NCI-H69 (cell line): Measurements from ENCODE around the gene RAB12.
"Not testable (repeated sequence)": the region's sequence is repeated elsewhere in the genome, so short reads cannot be mapped to it uniquely, and the experiment has no call there.

Experiments used
- DNase-seq: peaks from one replicate; lab custom pipeline; 2025; lab: John Stamatoyannopoulos, UW

The RAB12 gene

DNA sequence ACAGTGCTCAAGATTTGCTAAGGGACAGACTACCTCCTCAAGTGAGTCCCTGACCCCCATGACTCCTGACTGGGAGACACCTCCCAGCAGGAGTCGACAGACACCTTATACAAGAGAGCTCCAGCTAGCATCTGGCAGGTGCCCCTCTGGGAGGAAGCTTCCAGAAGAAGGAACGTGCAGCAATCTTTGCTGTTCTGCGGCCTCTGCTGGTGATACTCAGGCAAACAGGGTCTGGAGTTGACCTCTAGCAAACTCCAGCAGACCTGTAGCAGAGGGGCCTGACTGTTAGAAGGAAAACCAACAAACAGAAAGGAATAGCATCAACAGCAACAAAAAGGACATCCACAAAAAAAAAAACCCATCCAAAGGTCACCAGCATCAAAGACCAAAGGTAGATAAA, 38.1 kb downstream of the RAB12 start:
- DNase-seq, result not testable (repeated sequence)

DNA sequence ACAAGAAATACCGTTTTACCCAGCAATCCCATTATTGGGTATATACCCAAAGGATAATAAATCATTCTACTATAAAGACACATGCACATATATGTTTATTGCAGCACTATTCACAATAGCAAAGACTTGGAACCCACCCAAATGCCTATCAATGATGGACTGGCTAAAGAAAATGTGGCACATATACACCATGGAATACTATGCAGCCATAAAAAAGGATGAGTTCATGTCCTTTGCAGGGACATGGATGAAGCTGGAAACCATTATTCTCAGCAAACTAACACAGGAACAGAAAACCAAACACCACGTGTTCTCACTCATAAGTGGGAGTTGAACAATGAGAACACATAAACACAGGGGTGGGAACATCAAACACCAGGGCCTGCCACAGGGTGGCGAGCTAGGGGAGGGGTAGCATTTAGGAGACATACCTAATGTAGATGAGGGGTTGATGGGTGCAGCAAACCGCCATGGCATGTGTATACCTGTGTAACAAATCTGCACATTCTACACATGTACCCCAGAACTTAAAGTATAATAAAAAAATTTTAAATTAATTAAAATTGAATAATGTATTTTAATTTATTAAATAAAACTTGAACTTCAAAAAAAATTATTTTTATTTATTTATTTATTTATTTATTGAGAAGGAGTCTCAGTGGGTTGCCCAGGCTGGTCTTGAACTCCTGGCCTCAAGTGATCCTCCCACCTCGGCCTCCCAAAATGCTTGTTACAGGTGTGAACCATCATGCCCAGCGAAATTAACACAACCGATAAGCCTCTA, 42.4 kb downstream of the RAB12 start:
- DNase-seq, result peak; percentile 37

DNA sequence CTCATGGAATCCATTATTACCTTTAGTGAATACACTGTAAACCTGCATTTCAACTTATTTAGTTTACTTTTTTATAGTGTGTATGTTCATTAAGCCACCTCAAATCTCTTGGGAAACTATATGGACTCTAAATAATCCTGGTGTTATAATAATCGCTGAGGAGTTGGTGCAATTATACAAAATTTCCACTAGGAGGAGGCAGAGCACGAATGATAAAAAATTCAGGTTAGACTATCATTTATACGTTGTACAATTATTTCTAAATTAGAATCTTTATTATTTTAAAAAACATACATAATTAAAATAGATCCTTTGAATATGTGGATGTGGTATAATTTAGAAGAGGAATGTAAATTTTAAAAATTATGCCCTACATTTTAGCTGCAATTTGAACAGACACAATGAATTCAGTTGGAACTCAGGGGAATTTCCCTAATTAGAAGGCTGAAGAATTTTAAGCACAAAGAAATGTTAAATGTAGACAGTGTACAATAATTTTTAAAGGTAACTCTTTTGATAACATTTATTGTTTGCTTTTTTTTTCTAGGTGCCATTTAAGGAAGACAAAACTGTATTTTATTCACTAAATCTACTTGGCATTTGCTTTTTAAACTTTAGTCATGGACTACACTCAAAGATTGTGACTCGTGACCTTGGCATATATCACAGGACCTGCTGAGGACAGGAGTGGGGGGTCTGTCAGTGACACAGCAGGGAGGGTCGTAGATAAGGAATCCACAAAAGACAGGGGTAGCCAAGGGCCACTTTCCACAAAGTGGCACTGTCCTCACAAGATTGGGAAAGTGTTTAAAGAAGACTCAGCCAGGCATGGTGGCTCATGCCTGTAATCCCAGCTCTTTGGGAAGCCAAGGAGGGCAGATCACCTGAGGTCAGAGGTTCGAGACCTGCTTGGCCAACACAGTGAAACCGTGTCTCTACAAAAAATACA, 45.5 kb downstream of the RAB12 start:
- DNase-seq, result peak; percentile 76

DNA sequence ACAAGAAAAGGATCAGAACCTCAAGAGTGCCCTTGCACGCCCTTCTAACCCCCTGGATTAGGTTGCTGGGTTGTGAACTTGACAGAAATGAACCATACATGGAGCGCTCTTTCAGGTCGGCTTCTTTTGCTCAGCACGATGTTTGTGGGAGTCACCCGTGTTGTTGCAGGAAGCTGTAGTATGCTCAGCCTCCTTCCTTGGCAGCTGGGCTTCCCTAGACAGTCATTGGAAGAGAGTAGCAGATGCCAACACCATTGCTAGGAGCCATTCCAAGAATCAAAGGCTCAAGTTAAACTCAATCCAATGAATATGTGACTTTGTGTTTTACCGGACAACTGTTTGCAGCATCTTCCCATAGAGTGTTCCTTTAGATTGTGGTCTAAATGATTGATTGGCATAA, 47.0 kb downstream of the RAB12 start:
- peak; percentile 45 for DNase-seq

DNA sequence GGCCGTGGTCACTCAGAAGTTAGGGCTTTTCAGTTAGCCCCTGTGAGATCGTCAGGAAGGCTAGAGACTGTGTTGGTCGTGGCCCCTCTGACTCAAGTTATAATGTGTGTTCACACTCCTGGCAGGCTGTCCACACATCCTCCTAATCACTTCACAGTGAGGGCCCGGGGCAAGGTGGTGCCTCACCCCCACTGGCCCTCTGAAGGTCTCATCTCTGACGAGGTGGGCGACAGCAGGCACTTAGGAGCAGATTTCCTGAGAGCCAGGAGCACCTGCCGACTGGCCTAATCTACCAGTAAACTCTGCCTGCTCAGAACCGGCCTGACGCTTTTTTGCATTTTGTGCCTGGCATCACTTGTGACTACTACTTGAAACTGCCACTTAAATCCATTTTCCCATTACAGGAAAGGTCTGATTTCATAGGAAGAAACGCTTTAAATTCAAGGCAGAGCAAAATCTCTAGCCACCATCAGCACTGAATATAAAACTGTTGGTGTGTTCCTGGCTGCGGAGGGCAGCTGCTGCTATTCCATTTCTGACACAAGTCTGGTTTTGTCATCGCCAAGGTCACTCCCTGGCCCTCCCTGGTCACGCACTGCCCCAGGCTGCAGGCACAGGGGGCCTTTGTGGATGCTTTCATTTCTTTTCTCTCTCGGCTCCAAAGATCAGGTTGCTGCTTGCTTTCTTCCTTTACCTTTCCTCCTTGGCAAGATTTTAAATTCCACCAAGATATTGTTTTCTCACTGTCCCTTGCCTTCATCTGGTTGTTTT, 48.0 kb downstream of the RAB12 start:
- DNase-seq, result peak; percentile 60

DNA sequence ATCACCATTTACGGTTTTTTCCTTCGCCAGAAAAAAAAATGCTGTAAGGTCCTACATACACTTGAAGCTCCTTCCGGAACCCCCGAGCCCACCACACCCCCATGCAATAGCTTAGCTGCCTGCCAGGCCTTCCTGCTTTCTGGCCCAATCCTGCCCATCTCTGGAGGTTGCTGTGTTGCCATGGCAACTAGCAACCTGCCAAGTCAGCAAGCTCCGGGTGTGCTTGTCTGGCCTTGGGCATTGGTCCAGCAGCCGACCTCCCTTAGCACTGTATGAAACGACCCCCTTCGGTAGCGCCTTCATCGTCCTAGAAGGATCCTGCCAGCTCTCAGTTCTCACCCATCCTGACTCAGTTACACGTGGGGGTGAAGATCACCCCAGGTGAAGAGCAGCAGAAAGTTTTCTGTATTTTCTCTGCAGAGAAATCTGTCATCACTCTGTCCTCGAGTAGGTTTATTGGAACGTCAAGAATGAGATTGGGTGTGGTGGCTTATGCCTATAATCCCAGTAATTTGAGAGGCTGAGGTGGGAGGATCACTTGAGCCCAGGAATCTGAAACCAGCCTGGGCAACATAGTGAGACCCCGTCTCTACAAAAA, 48.7 kb downstream of the RAB12 start:
- peak; percentile 91 for DNase-seq

DNA sequence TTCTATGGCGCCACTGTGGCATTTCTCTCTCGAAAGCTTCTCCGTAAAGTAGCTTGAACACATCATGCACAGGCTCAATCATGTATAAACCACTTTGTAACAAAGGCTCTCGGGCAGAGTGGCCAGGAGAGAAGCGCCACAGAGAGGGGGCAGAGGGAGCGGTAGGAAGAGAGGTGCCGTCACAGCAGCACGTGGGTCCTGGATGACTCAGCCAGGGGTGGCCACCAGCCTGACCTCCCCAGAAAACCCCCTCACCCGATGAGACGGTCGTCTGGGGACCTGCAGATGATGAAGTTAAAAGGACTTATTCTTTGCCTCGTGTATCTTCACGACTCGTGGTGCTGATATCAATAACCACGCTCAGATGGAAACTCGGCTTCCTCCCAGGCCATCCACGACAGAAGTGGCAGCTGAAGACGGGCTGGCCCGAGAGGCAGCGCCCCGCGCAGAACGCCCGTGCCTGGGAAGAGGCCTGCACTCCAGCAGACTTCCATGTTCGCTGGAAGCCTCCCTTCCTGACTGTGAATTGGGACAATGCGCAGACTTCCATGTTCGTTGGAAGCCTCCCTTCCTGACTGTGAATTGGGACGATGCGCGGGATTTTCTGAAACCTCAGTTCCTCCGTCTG, 49.7 kb downstream of the RAB12 start:
- DNase-seq, result peak; percentile 17

DNA sequence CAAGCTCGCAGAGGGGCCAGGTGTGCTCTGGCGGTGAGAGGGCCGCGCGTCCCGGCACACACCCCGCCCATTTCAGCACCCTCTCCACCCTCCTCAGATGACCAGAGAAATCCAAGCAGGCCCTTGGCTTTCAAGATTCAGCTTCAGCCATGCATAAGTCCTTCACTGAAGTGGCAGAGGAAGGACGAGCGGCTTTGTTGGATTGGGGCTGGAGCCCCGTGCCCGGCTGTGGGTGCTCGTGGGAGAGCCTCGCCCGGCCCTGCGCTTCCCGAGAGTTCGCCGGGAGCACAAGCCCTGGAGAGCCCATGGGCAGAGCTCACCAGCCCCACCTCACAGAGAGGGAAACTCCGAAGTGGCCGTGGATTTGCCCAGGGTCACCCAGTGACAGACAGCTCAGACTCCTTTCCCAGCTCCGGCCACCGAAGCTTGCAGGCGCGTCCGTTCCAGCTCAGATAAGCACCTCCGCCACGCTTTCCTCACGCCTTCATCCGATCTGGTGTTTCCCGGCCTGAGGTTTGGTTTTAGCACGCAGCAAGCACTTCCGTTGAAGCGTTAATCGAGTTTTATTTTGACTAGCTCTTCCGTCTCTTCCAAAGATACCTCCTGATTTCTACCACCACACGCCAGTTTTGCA, 50.5 kb downstream of the RAB12 start:
- peak; percentile 36 for DNase-seq

DNA sequence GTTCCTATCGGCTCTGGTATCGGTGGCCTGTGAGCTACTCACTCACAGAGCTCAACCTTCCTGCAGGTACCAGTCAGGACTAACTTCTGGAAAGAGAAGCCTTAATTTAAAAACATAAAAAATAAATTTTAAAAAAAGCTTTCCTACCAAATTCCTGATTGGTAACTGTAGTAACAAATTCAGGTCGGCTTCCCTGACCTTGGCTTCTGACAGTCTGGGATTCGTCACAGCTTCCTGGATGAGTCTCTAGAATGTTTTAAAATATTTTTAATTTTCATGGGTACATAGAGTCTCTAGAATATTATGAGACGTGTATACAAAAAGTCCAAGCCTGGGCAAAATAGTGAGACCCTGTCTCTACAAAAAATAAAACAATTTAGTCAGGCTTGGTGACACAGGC, 51.1 kb downstream of the RAB12 start:
- no peak for DNase-seq

DNA sequence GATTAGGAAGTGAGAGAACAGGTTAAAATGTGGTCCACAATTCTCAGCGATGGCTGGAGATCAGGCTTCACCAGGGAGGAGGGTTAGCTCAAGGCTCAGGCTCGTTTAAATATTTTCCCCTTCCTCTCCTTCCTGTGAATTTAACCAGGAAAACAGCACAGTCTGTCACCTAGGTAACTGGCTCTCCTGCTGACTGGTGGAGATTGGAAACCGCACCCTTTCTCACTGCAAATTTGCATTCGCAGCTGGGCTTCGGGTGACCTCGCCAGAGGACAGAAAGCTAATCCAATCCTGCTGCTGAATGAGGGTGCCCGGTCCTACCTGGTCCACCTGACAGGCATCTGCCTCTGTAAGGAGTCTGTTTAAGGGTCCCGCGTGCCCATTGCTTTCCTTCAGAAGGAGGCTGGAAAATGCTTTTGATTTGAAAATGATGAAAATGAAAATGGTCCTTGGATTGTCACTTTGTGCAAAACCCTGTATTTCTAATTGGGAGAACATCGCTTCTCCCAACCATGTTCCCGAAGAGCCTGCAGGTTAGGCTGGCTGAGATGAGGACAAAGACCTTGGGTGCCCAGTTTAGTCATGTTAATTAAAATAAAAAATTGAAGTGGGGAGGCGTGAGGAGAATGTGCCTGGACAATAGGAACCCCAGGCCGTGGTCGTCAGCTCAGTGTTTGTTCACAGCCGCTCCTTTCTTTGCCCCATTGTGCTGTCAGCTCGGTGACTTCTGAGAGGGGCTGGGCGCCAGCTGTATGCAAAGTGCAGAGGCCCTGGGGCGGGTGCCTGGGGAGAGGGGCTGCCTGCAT, 52.7 kb downstream of the RAB12 start:
- peak; percentile 100 for DNase-seq

DNA sequence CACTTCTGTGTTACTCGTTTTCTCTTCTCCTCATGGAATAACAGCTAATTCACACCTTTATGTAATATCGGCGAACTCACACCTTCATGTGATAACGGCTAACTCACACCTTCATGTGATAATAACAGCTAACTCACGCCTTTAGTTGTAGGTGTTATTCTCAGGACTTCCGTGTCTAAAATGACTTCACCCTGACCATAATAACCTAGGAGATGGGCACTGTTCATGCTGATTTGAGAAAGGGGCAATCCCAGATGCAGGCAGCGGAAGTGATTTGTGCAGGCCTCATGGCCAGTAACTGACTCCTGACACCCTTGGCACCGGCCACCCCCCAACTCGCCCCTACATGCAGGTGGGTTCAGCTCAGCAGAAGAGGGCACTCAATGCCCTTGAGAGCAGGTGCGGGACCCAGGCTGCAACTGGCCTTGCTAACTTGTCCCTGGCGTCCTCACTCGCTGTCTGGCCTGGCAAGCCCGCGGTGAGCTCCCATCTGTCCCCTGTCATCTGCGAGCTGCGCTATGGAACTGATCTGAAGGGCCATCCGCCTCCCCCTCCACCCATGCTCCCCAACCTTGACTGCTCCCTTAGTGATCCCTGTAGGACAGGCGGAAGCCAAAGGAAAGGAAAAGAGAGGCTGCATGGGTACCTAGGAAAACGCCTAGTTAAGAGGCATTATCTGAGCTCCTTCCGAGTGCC, 53.5 kb downstream of the RAB12 start:
- peak; percentile 96 for DNase-seq

DNA sequence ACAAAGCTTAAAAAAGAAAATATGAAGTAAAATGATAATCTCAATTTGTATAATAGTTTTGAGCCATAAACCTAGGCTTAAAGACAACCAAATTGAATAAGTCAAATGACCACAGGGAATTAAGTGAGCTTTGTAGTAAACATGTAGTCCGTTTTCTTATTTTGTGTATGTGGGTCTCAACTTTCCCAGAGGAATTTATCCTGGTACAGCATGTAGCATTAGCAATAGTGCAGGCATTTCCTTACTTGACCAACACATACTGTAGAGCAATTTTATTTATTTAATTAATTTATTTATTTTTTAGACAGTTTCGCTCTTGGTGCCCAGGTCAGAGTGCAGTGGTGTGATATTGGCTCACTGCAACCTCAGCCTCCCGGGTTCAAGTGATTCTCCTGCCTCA, 58.6 kb downstream of the RAB12 start:
- DNase-seq, result no peak

DNA sequence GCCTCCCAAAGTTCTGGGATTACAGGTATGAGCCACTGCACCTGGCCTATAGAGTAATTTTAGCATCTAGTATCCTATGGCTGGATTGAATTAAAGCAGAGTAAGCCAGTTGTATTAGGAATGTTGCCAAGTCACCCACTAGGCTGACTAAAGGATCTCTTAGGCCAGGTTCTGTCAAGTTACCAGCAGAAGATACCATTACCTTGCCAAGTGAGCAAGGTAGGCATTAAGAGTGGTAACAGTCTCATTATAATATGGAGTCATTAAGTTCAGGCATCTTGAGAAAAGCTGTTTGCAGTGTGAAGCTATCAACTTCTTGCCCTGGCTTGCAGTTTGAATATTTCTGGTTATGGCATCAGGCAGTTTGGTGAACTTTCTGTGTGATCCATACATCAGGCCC, 59.1 kb downstream of the RAB12 start:
- peak; percentile 65 for DNase-seq

DNA sequence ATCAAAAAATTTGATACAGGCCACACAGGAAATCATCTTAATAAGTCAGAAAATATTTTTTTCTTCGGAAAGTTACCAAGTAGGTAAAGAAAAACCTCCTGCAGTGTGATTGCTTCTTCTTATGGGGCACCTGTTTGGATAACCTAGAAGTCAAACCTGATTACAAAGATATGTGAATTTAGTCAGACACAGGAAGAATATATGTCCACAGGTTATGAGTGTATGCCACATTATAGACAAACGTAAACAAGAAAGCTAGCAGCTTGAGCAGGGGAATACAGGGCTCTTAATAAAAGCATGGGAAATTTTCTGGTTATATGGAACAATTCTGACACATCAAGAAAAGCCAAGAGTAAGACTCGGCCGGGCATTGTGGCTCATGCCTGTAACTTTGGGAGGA, 60.3 kb downstream of the RAB12 start:
- no peak for DNase-seq

DNA sequence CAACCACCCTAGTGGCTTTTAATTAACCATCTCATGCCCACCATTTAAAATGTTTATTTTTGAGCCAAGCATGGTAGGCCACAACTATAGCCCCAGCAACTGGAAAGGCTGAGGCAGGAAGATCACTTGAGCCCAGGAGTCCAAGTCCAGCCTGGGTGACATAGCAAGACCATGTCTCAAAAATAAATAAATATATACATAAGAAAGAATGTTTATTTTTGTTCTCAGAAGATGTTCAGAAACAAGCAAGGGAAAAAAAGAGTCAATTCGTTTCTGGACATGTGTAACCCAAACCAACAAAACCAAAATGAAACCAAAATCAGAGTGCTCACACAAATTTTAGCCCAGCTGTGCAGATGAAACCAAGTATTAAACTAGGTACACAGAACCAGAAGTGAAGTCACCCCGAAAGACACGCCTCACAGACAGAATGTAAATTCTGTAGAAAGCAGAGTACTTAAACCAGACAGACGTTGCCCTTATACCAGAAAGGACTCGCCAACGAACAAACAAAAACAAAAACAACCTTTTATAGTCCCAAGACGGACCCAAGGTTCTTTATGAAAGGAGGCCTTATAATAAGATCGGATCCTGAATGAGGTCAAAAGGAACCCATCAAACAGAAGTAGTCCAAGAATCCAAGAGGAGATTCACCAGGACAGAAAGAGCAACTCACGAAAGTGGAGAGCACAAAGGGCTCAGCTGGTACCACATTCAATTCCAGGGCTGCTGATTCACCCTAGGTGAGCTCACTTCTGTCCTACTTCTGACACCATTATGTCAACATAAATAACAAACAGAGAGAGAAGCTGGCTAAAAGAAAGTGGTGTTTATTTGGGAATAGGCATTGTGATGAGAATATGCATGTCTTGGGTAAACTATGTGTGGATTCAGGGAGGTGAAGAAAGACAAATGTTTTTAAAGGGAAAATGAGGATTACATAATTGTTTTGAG, 64.3 kb downstream of the RAB12 start:
- DNase-seq, result peak; percentile 73

DNA sequence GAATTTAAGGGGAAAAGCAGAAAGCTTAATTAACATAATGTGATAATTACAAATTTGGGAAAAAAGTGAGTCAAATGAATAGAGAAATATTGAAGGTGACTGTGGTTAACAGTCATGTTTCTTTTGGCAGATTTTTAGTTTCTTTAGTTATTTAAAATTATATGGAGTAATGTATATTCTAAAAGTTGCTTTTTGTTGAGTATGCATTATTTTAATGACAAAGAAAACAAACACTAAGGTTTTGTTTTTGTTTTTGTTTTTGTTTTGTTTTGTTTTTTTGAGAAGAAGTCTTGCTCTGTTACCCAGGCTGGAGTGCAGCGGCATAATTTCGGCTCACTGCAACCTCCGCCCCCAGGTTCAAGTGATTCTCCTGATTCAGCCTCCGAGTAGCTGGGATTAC, 65.8 kb downstream of the RAB12 start:
- no peak for DNase-seq

DNA sequence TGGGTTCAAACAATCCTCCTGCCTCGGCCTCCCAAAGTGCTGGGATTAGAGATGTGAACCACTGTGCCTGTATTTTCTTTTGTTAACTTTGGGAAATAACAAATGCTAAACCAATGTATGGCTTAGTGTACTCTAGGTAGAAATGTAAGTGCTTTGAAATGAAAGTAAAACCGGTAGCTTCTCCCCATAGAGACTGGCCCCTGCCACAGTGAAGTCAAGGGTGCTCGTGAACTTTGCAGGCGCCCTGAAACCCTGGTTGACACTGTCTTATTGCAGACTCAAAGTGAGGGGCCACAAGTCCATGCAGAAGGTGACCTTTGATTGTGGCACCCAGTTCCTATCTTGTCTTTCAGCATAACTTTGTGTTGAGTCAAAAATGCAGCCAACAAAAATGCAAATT, 72.0 kb downstream of the RAB12 start:
- no peak for DNase-seq

DNA sequence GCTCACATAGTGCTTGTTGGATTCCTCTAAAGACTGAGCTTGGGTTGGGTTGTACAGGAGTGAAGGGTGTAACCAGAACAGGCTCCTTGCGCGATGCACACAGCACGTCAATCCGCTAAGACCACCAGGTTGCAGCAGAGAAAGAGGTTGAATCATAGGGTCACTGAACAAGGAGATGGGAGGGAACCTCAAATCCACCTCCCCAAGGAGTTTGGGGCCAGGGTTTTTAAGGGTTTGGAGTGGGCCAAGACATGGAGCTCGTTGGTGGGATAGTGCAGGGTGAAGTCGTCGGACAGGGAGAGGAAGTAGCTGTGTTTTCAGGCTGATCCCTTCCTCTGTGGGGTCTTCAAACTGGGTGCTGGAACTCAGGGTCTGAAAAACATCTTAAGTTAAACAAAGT, 75.3 kb downstream of the RAB12 start:
- peak; percentile 57 for DNase-seq
